Raji (cell line): ENCODE measurements around the gene DLGAP1.

Experiments
- POLR2A ChIP-seq: IDR thresholded peaks from 2 replicates; pipeline ENCODE4 v1.6.1; 2011; ENCODE audit warnings: low read depth, low read length, control low read depth; ENCODE audit not compliant: insufficient read depth

Gene DLGAP1

GRCh38 chr18:3489462-3489861 is 965.6 kb downstream of the DLGAP1 start:
- TF ChIP-seq POLR2A = no peak

GRCh38 chr18:3486512-3486911 is 968.6 kb downstream of the DLGAP1 start:
- TF ChIP-seq POLR2A = no peak

- TF ChIP-seq POLR2A = no peak
Measured at GRCh38 chr18:3485153-3486149, 969.7 kb downstream of the DLGAP1 start.

GRCh38 chr18:3482258-3482657 is 972.8 kb downstream of the DLGAP1 start:
- TF ChIP-seq POLR2A = no peak

GRCh38 chr18:3481696-3482210 is 973.4 kb downstream of the DLGAP1 start:
- TF ChIP-seq POLR2A = no peak

GRCh38 chr18:3480827-3481573 is 974.1 kb downstream of the DLGAP1 start:
- no peak for TF ChIP-seq POLR2A

GRCh38 chr18:3479978-3480509 is 975.1 kb downstream of the DLGAP1 start:
- TF ChIP-seq POLR2A = no peak

GRCh38 chr18:3478262-3478978 is 976.7 kb downstream of the DLGAP1 start:
- TF ChIP-seq POLR2A = no peak

- no peak for TF ChIP-seq POLR2A
Measured at GRCh38 chr18:3472681-3473544, 982.2 kb downstream of the DLGAP1 start.

- no peak for TF ChIP-seq POLR2A
Measured at GRCh38 chr18:3471141-3471648, 983.9 kb downstream of the DLGAP1 start.

GRCh38 chr18:3468833-3469232 is 986.3 kb downstream of the DLGAP1 start:
- TF ChIP-seq POLR2A = no peak

- TF ChIP-seq POLR2A = no peak
Measured at GRCh38 chr18:3468066-3468705, 986.9 kb downstream of the DLGAP1 start.

GRCh38 chr18:3466872-3467271 is 988.2 kb downstream of the DLGAP1 start:
- TF ChIP-seq POLR2A = no peak

- no peak for TF ChIP-seq POLR2A
Measured at GRCh38 chr18:3466045-3466444, 989.1 kb downstream of the DLGAP1 start.

GRCh38 chr18:3463051-3463450 is 992.1 kb downstream of the DLGAP1 start:
- TF ChIP-seq POLR2A = no peak
